GM10248 (cell line): Measurements from ENCODE around the gene BICDL1.

Experiments
- CTCF ChIA-PET: fragments of 300-600 bp; sonication (Branson Sonifier 250); formaldehyde crosslinking; extraction: SDS; loops from one replicate; lab custom pipeline; 2021; ENCODE audit warnings: antibody characterized with exemption; lab: Yijun Ruan, JAX
- POLR2A ChIA-PET: fragments of 350-650 bp; sonication (Branson Sonifier 250); formaldehyde crosslinking; extraction: SDS; loops from one replicate; lab custom pipeline; 2020; ENCODE audit warnings: antibody characterized with exemption; lab: Yijun Ruan, JAX
- DNase-seq: peaks from one replicate; pipeline ENCODE4 v3.0.0; 2012; ENCODE audit errors: extremely low spot score
- TF ChIP-seq, protein P1 (sequence below): IDR thresholded peaks from 2 replicates; pipeline ENCODE4 v1.5.1; 2012; ENCODE audit warnings: mild to moderate bottlenecking, low read depth; ENCODE audit errors: extremely low read depth, missing control alignments, control extremely low read depth

BICDL1 gene

GRCh38 chr12:120081641-120082040 lies 92.6 kb downstream of the BICDL1 start:
- CTCF ChIA-PET: no interaction called here

GRCh38 chr12:120085920-120086645 lies 97.0 kb downstream of the BICDL1 start:
- CTCF ChIA-PET: interaction anchor here (1.0 to 1.5 kb wide), 11 partner anchors 11 to 97 kb away, joined by 3 to 10 read pairs (median 6); partner anchors contain the start of genes BICDL1 and RAB35
- TF ChIP-seq, protein P1, sequence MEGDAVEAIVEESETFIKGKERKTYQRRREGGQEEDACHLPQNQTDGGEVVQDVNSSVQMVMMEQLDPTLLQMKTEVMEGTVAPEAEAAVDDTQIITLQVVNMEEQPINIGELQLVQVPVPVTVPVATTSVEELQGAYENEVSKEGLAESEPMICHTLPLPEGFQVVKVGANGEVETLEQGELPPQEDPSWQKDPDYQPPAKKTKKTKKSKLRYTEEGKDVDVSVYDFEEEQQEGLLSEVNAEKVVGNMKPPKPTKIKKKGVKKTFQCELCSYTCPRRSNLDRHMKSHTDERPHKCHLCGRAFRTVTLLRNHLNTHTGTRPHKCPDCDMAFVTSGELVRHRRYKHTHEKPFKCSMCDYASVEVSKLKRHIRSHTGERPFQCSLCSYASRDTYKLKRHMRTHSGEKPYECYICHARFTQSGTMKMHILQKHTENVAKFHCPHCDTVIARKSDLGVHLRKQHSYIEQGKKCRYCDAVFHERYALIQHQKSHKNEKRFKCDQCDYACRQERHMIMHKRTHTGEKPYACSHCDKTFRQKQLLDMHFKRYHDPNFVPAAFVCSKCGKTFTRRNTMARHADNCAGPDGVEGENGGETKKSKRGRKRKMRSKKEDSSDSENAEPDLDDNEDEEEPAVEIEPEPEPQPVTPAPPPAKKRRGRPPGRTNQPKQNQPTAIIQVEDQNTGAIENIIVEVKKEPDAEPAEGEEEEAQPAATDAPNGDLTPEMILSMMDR: no peak
- no peak for DNase-seq
- POLR2A ChIA-PET: interaction anchor here (0.8 to 1.4 kb wide), 5 partner anchors 14 to 115 kb away, joined by 3 to 12 read pairs (median 3); partner anchors contain the start of gene RPLP0

More at GRCh38 chr12:120081641-120082040, 92.6 kb downstream of the BICDL1 start:
- POLR2A ChIA-PET: interaction anchor here (0.7 kb wide), 1 partner anchor 46 kb away, joined by 4 read pairs; no protein-coding TSS in a partner anchor
- TF ChIP-seq, protein P1: no peak
- DNase-seq: no peak

- peak; percentile 99 for DNase-seq
- ChIA-PET POLR2A (interaction anchor here (0.8 to 1.4 kb wide), 5 partner anchors 14 to 204 kb away, joined by 3 to 12 read pairs (median 3); partner anchors contain the start of gene RPLP0), CTCF (interaction anchor here (0.6 to 1.6 kb wide), 31 partner anchors 10 to 196 kb away, joined by 3 to 19 read pairs (median 4); partner anchors contain the start of genes BICDL1, RAB35 and RPLP0)
- TF ChIP-seq, protein P1: peak; percentile 98
These were observed 98.0 kb downstream of the BICDL1 start for GRCh38 chr12:120086801-120087621.

DNA sequence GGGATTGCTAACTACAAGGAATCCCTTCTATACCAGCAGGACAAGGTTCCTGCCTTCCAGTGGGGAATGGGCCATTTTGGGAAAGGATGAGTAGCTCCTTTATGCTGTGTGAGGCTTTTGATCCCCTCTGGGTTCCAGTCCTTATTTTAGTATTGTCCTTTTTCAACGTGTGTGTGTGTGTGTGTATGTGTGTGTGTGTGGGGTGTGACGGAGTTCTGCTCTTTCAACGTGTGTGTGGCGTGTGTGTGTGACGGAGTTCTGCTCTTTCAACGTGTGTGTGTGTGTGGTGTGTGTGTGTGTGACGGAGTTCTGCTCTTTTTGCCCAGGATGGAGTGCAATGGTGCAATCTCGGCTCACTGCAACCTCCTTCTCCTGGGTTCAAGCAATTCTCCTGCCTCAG lies 100.1 kb downstream of the BICDL1 start:
- POLR2A ChIA-PET: no interaction called here
- DNase-seq: no peak
- TF ChIP-seq, protein P1: no peak
- CTCF ChIA-PET: no interaction called here

DNA sequence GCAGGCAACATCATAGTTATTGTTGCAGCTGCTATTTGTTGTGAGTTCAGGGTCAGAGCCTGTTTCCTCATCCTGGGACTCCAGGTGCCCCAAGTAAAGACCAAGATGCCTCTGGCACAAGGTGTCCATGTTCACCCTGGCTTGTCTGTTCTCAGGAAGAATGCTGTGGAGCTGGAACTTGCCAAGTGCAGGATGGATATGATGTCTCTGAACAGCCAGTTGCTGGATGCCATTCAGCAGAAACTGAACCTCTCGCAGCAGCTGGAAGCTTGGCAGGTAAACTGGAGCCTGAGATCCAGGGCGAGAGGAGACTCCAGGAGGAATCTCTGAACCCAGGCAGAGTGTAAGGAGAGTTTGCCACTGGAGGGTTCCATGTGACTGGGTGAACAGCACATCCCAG lies 100.8 kb downstream of the BICDL1 start:
- ChIA-PET POLR2A (no interaction called here), CTCF (no interaction called here)
- no peak for DNase-seq
- TF ChIP-seq, protein P1: no peak

DNA sequence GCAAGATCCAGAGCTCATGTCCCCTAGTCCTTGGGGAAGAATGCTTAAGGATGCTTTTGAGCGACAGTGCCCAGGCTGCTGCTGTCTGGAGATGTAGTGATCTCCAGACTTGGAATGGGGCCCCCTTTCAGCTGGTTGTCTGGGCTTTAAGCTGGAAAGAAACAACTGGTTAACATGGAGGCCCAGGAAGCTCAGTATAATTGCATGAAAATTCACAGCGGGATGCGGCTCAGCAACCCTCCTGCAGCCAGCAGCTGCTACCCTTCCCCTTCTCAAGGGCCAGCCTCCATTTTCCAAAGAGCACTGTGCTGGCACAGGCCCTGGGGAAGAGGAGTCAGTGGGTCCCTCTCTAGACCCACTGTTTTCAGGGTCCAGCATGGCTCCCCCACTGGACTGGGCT lies 101.2 kb downstream of the BICDL1 start:
- ChIA-PET POLR2A (no interaction called here), CTCF (interaction anchor here (1.6 kb wide), 1 partner anchor 12 kb away, joined by 3 read pairs; no protein-coding TSS in a partner anchor)
- DNase-seq: no peak
- TF ChIP-seq, protein P1: no peak
